Neural progenitor cell (in vitro differentiated cells): ENCODE results near the gene FOXRED1. TPM values are rescaled to one million over a fixed set of nuclear protein-coding genes. Genes with fewer than 3 reads are reported as not detected.
A peak's percentile ranks its signal among the peaks of the same experiment; 100 is the strongest.
"Not testable (repeated sequence)": the region's sequence is repeated elsewhere in the genome, so short reads cannot be mapped to it uniquely, and the experiment has no call there.

Experiments used
- DNase-seq: peaks from one replicate; pipeline ENCODE4 v3.0.0-alpha.2; 2016; ENCODE audit warnings: low spot score
- H2AFZ ChIP-seq: fragments of 200-600 bp; sonication (generic); replicated peaks from 2 replicates; pipeline ENCODE4 v1.6.1; 2016; ENCODE audit warnings: antibody characterized with exemption
- H3F3A ChIP-seq: fragments of 200-600 bp; sonication (generic); 2 replicates; pipeline ENCODE4 v1.6.1; 2016; ENCODE audit warnings: antibody characterized with exemption, low read depth
- H3K27ac ChIP-seq: fragments of 200-600 bp; sonication (generic); 2 replicates; pipeline ENCODE4 v1.5.1; 2016; ENCODE audit warnings: mild to moderate bottlenecking
- H3K27me3 ChIP-seq: fragments of 200-600 bp; sonication (generic); 2 replicates; pipeline ENCODE4 v1.6.1; 2016; ENCODE audit warnings: mild to moderate bottlenecking, moderate library complexity
- H3K36me3 ChIP-seq: fragments of 200-600 bp; sonication (generic); 2 replicates; pipeline ENCODE4 v1.5.1; 2016
- H3K4me1 ChIP-seq: fragments of 200-600 bp; sonication (generic); 2 replicates; pipeline ENCODE4 v1.6.1; 2016; ENCODE audit warnings: mixed run types
- H3K4me2 ChIP-seq: fragments of 200-600 bp; sonication (generic); 2 replicates; pipeline ENCODE4 v1.6.1; 2016
- H3K4me3 ChIP-seq: fragments of 200-600 bp; sonication (generic); 2 replicates; pipeline ENCODE4 v1.5.1; 2016
- H3K79me2 ChIP-seq: fragments of 200-600 bp; sonication (generic); 2 replicates; pipeline ENCODE4 v1.6.1; 2016; ENCODE audit warnings: low read depth
- H3K9ac ChIP-seq: fragments of 200-600 bp; sonication (generic); 2 replicates; pipeline ENCODE4 v1.6.1; 2016
- H3K9me3 ChIP-seq: fragments of 200-600 bp; sonication (generic); 2 replicates; pipeline ENCODE4 v1.5.1; 2016; ENCODE audit warnings: low read depth
- H4K20me1 ChIP-seq: fragments of 200-600 bp; sonication (generic); 2 replicates; pipeline ENCODE4 v1.6.1; 2016; ENCODE audit warnings: low read depth
- H3K27ac Mint-ChIP-seq: 3 replicates; pipeline ENCODE4 v1.8.0; 2021; ENCODE audit warnings: mixed read lengths
- H3K27me3 Mint-ChIP-seq: 2 replicates; pipeline ENCODE4 v1.8.0; 2022; ENCODE audit warnings: low read depth, mild to moderate bottlenecking, inconsistent platforms, moderate library complexity, mixed read lengths; ENCODE audit not compliant: insufficient read depth
- H3K36me3 Mint-ChIP-seq: 3 replicates; pipeline ENCODE4 v1.8.0; 2021; ENCODE audit warnings: mixed read lengths
- H3K4me1 Mint-ChIP-seq: 3 replicates; pipeline ENCODE4 v1.8.0; 2021; ENCODE audit warnings: mixed read lengths
- H3K4me3 Mint-ChIP-seq: 3 replicates; pipeline ENCODE4 v1.8.0; 2021; ENCODE audit warnings: mild to moderate bottlenecking, moderate library complexity, mixed read lengths
- H3K9me3 Mint-ChIP-seq: 3 replicates; pipeline ENCODE4 v1.8.0; 2020; ENCODE audit warnings: mixed read lengths
- CTCF ChIP-seq: fragments of 200-600 bp; sonication (generic); IDR thresholded peaks from 2 replicates; pipeline ENCODE4 v1.5.1; 2017; ENCODE audit warnings: antibody characterized with exemption, mild to moderate bottlenecking
- EZH2 ChIP-seq: fragments of 200-600 bp; sonication (generic); IDR thresholded peaks from 2 replicates; pipeline ENCODE4 v1.6.1; 2017; ENCODE audit warnings: antibody characterized with exemption, mild to moderate bottlenecking, moderate library complexity
- EZH2phosphoT487 ChIP-seq: fragments of 200-600 bp; sonication (generic); IDR thresholded peaks from 2 replicates; pipeline ENCODE4 v1.6.1; 2017; ENCODE audit warnings: antibody characterized with exemption
- total RNA-seq: library from RNA; depleted of rRNA; stranded (reverse); fragments of >200 nt; gene quantifications from 2 replicates; pipeline ENCODE4 v1.2.3, GENCODE V29; 2015; ENCODE audit warnings: low replicate concordance

The FOXRED1 gene
- total RNA-seq, 1 donor from 2014 or later, result 25.8 TPM

GRCh38 chr11:126308271-126308671 is 39.3 kb downstream of the FOXRED1 start:
- H3K4me3 Mint-ChIP-seq, result no peak overlapping the region
- H3K27me3 Mint-ChIP-seq, result peaks cover 4% of the 10 kb centered on the region
- H3K36me3 ChIP-seq, result no peaks in the 10 kb centered on the region

GRCh38 chr11:126308771-126309170 is 39.8 kb downstream of the FOXRED1 start:
- H3K27ac Mint-ChIP-seq, H3K27me3 ChIP-seq, H3K36me3 Mint-ChIP-seq, H3K9ac ChIP-seq, H3K27ac ChIP-seq, H3K36me3 ChIP-seq, DNase-seq, H3K4me2 ChIP-seq, H3K4me3 Mint-ChIP-seq, H3K27me3 Mint-ChIP-seq, H3K9me3 Mint-ChIP-seq, H3K4me1 ChIP-seq, H3F3A ChIP-seq, H3K9me3 ChIP-seq, H3K79me2 ChIP-seq, H2AFZ ChIP-seq, H3K4me3 ChIP-seq, H4K20me1 ChIP-seq: not testable (repeated sequence)
- H3K4me1 Mint-ChIP-seq, result peaks cover 15% of the 10 kb centered on the region

More at GRCh38 chr11:126308271-126308671, 39.3 kb downstream of the FOXRED1 start:
- H3K4me3 ChIP-seq, result no peak overlapping the region
- peaks cover 19% of the 10 kb centered on the region for H3K4me1 Mint-ChIP-seq
- no peak for TF ChIP-seq CTCF
- TF ChIP-seq EZH2phosphoT487, result no peak
- no peak for TF ChIP-seq EZH2
- no peaks in the 10 kb centered on the region for H3K9me3 ChIP-seq
- H3K9me3 Mint-ChIP-seq, result peaks cover 2% of the 10 kb centered on the region
- H3K79me2 ChIP-seq, result peaks cover 14% of the 10 kb centered on the region
- H3K4me2 ChIP-seq, result no peak overlapping the region
- no peak for DNase-seq
- H3K4me1 ChIP-seq, result peaks cover 4% of the 10 kb centered on the region
- H2AFZ ChIP-seq, result no peak overlapping the region
- no peaks in the 10 kb centered on the region for H3F3A ChIP-seq
- no peak overlapping the region for H3K9ac ChIP-seq
- H3K27ac ChIP-seq, result no peak overlapping the region
- peak overlapping the region; percentile 16 for H3K27ac Mint-ChIP-seq
- no peaks in the 10 kb centered on the region for H3K27me3 ChIP-seq
- H3K36me3 Mint-ChIP-seq, result peaks cover 9% of the 10 kb centered on the region
- no peaks in the 10 kb centered on the region for H4K20me1 ChIP-seq

GRCh38 chr11:126310200-126310991 is 41.4 kb downstream of the FOXRED1 start:
- H4K20me1 ChIP-seq, result no peaks in the 10 kb centered on the region
- no peak overlapping the region for H2AFZ ChIP-seq
- H3K79me2 ChIP-seq, result no peaks in the 10 kb centered on the region
- no peaks in the 10 kb centered on the region for H3K9me3 ChIP-seq
- Mint-ChIP-seq H3K4me3 (no peak overlapping the region), H3K27ac (no peak overlapping the region), H3K9me3 (peaks cover 2% of the 10 kb centered on the region), H3K36me3 (peaks cover 6% of the 10 kb centered on the region), H3K27me3 (peaks cover 4% of the 10 kb centered on the region), H3K4me1 (peaks cover 9% of the 10 kb centered on the region)
- peak; percentile 88 for DNase-seq
- no peaks in the 10 kb centered on the region for H3K27me3 ChIP-seq
- no peak overlapping the region for H3K4me2 ChIP-seq
- no peak for TF ChIP-seq EZH2
- peak; percentile 85 for TF ChIP-seq CTCF
- no peaks in the 10 kb centered on the region for H3K36me3 ChIP-seq
- H3K27ac ChIP-seq, result no peak overlapping the region
- H3K9ac ChIP-seq, result no peak overlapping the region
- no peak overlapping the region for H3K4me3 ChIP-seq
- H3K4me1 ChIP-seq, result no peaks in the 10 kb centered on the region
- H3F3A ChIP-seq, result no peaks in the 10 kb centered on the region

- Histone ChIP-seq H3K27me3 (no peaks in the 10 kb centered on the region), H3K4me3 (no peak overlapping the region), H3K9me3 (no peaks in the 10 kb centered on the region), H2AFZ (no peak overlapping the region), H3K4me2 (no peak overlapping the region), H3F3A (no peaks in the 10 kb centered on the region), H4K20me1 (no peaks in the 10 kb centered on the region), H3K36me3 (no peaks in the 10 kb centered on the region), H3K27ac (no peak overlapping the region), H3K79me2 (no peaks in the 10 kb centered on the region), H3K9ac (no peak overlapping the region), H3K4me1 (no peaks in the 10 kb centered on the region)
- TF ChIP-seq CTCF (no peak), EZH2 (no peak), EZH2phosphoT487 (no peak)
- Mint-ChIP-seq H3K9me3 (no peaks in the 10 kb centered on the region), H3K4me1 (peaks cover 5% of the 10 kb centered on the region), H3K36me3 (peaks cover 5% of the 10 kb centered on the region), H3K27me3 (peaks cover 2% of the 10 kb centered on the region), H3K4me3 (no peak overlapping the region), H3K27ac (no peak overlapping the region)
- no peak for DNase-seq
These were observed 42.0 kb downstream of the FOXRED1 start for GRCh38 chr11:126310992-126311310.
